IMR-90 (cell line): ENCODE results near the gene DPP8. TPM values are rescaled to one million over a fixed set of nuclear protein-coding genes. Genes with fewer than 3 reads are reported as not detected.

Experiments
- ATAC-seq: fragments of 200-7000 bp; cut with Tn5 transposase; 2 replicates; pipeline ENCODE4 v1.9.1; 2020; ENCODE audit warnings: low read depth, mild to moderate bottlenecking, moderate library complexity
- BruUV-seq: library from RNA; stranded (reverse); fragments of 400-500 nt; replicated peaks from 2 replicates; lab custom pipeline; 2021; lab: Mats Ljungman, UMichigan
- CTCF ChIA-PET: fragments of 300-600 bp; formaldehyde crosslinking; extraction: SDS; loops from one replicate; lab custom pipeline; 2021; ENCODE audit warnings: antibody characterized with exemption; lab: Yijun Ruan, JAX
- POLR2A ChIA-PET: fragments of 300-600 bp; sonication (Branson Sonifier 250); formaldehyde crosslinking; loops from one replicate; lab custom pipeline; 2022; ENCODE audit warnings: antibody characterized with exemption; ENCODE audit not compliant: unreplicated experiment; lab: Charles Lee
- DNase-seq: peaks from one replicate; pipeline ENCODE4 v3.0.0; 2013
- H2AFZ ChIP-seq: replicated peaks from 2 replicates; pipeline ENCODE3; 2013; ENCODE audit warnings: low read length, mild to moderate bottlenecking; ENCODE audit not compliant: poor library complexity
- H2AK5ac ChIP-seq: 2 replicates; pipeline ENCODE4 v1.6.1; 2013; ENCODE audit warnings: low read depth, low read length, inconsistent platforms
- H2AK9ac ChIP-seq: replicated peaks from 2 replicates; pipeline ENCODE3; 2013; ENCODE audit warnings: mild to moderate bottlenecking, low read depth, low read length, moderate library complexity; ENCODE audit not compliant: poor library complexity
- H2BK120ac ChIP-seq: 2 replicates; pipeline ENCODE4 v1.6.1; 2013; ENCODE audit warnings: low read depth, low read length, inconsistent platforms
- H2BK15ac ChIP-seq: 3 replicates; pipeline ENCODE4 v1.6.1; 2013; ENCODE audit warnings: low read depth, low read length, inconsistent platforms
- H2BK20ac ChIP-seq: 2 replicates; pipeline ENCODE4 v1.6.1; 2013; ENCODE audit warnings: low read depth, mild to moderate bottlenecking, inconsistent platforms, low read length, moderate library complexity
- H2BK5ac ChIP-seq: 2 replicates; pipeline ENCODE4 v1.6.1; 2013; ENCODE audit warnings: mild to moderate bottlenecking, low read depth, low read length, inconsistent platforms; ENCODE audit not compliant: poor library complexity, severe bottlenecking
- H3K14ac ChIP-seq: replicated peaks from 2 replicates; pipeline ENCODE4 v1.6.1; 2013; ENCODE audit warnings: low read depth, low read length, inconsistent platforms
- H3K18ac ChIP-seq: 2 replicates; pipeline ENCODE4 v1.6.1; 2013; ENCODE audit warnings: low read depth, low read length, control low read depth
- H3K23ac ChIP-seq: 2 replicates; pipeline ENCODE4 v1.6.1; 2013; ENCODE audit warnings: low read depth, low read length, inconsistent platforms
- H3K27ac ChIP-seq: 2 replicates; pipeline ENCODE4 v1.5.1; 2013; ENCODE audit warnings: mild to moderate bottlenecking, control low read depth, low read length; ENCODE audit not compliant: insufficient read depth
- H3K27me3 ChIP-seq: 2 replicates; pipeline ENCODE4 v1.6.1; 2013; ENCODE audit warnings: low read length; ENCODE audit not compliant: control insufficient read depth, insufficient read depth
- H3K36me3 ChIP-seq: 2 replicates; pipeline ENCODE4 v1.6.1; 2013; ENCODE audit warnings: low read length, mixed read lengths; ENCODE audit not compliant: control insufficient read depth, insufficient read depth
- H3K4ac ChIP-seq: 2 replicates; pipeline ENCODE4 v1.6.1; 2013; ENCODE audit warnings: low read depth, low read length, inconsistent platforms
- H3K4me1 ChIP-seq: 2 replicates; pipeline ENCODE4 v1.6.1; 2013; ENCODE audit warnings: low read length, mixed read lengths; ENCODE audit not compliant: control insufficient read depth, insufficient read depth
- H3K4me2 ChIP-seq: 2 replicates; pipeline ENCODE4 v1.6.1; 2013; ENCODE audit warnings: low read depth, mild to moderate bottlenecking, control low read depth, low read length, moderate library complexity
- H3K4me3 ChIP-seq: 2 replicates; pipeline ENCODE4 v1.5.1; 2013; ENCODE audit warnings: low read depth, mild to moderate bottlenecking, control low read depth, low read length, moderate library complexity; ENCODE audit not compliant: insufficient read depth
- H3K56ac ChIP-seq: 2 replicates; pipeline ENCODE4 v1.6.1; 2013; ENCODE audit warnings: low read length, inconsistent platforms; ENCODE audit not compliant: insufficient read depth; ENCODE audit errors: extremely low read depth
- H3K79me1 ChIP-seq, 2 experiments: 2 replicates each; pipeline ENCODE4 v1.6.1; 2013; ENCODE audit warnings: low read length in 2 of 2, inconsistent platforms in 1 of 2, low read depth in 1 of 2
- H3K9ac ChIP-seq: 2 replicates; pipeline ENCODE4 v1.6.1; 2013; ENCODE audit warnings: low read depth, low read length, control low read depth
- H3K9me1 ChIP-seq: 2 replicates; pipeline ENCODE4 v1.6.1; 2013; ENCODE audit warnings: low read length, inconsistent platforms; ENCODE audit not compliant: insufficient read depth
- H3K9me3 ChIP-seq: 2 replicates; pipeline ENCODE4 v1.6.1; 2013; ENCODE audit warnings: low read length; ENCODE audit not compliant: control insufficient read depth, insufficient read depth
- H4K20me1 ChIP-seq: 2 replicates; pipeline ENCODE4 v1.6.1; 2013; ENCODE audit warnings: low read length, inconsistent platforms; ENCODE audit not compliant: insufficient read depth
- H4K5ac ChIP-seq: 2 replicates; pipeline ENCODE4 v1.6.1; 2013; ENCODE audit warnings: mild to moderate bottlenecking, low read depth, low read length, control low read depth
- H4K8ac ChIP-seq, 2 experiments: 2 replicates each; pipeline ENCODE4 v1.6.1; 2013; ENCODE audit warnings: low read depth in 2 of 2, low read length in 2 of 2, control low read depth in 1 of 2, inconsistent platforms in 1 of 2
- H4K91ac ChIP-seq: 2 replicates; pipeline ENCODE4 v1.6.1; 2013; ENCODE audit warnings: low read depth, low read length, inconsistent platforms; ENCODE audit not compliant: insufficient read depth
- BHLHE40 ChIP-seq: fragments of 150-350 bp; IDR thresholded peaks from 2 replicates; pipeline ENCODE4 v1.6.1; 2016; ENCODE audit warnings: mild to moderate bottlenecking, low read depth, low read length
- CEBPB ChIP-seq: IDR thresholded peaks from 2 replicates; pipeline ENCODE4 v1.6.1; 2012; ENCODE audit warnings: low read depth, low read length, improper control_type of control experiment
- CHD1 ChIP-seq: IDR thresholded peaks from 2 replicates; pipeline ENCODE4 v1.6.1; 2012; ENCODE audit warnings: low read depth, low read length, improper control_type of control experiment
- CTCF ChIP-seq: conservative IDR thresholded peaks from 2 replicates; pipeline ENCODE4 v1.5.1; 2012; ENCODE audit warnings: mild to moderate bottlenecking, low read depth, low read length, improper control_type of control experiment
- FOS ChIP-seq: fragments of 150-350 bp; IDR thresholded peaks from 2 replicates; pipeline ENCODE4 v1.6.1; 2016; ENCODE audit warnings: low read depth, low read length
- POLR2A ChIP-seq: IDR thresholded peaks from 2 replicates; pipeline ENCODE4 v1.6.1; 2012; ENCODE audit warnings: mild to moderate bottlenecking, low read depth, low read length
- RAD21 ChIP-seq: IDR thresholded peaks from 2 replicates; pipeline ENCODE4 v1.6.1; 2012; ENCODE audit warnings: low read length, improper control_type of control experiment
- RCOR1 ChIP-seq: IDR thresholded peaks from 2 replicates; pipeline ENCODE4 v1.6.1; 2012; ENCODE audit warnings: mild to moderate bottlenecking, low read length, improper control_type of control experiment; ENCODE audit not compliant: insufficient replicate concordance
- RFX5 ChIP-seq: IDR thresholded peaks from 2 replicates; pipeline ENCODE4 v1.8.0; 2012; ENCODE audit warnings: low read depth, mild to moderate bottlenecking, low read length, moderate library complexity
- SMC3 ChIP-seq: fragments of 150-350 bp; IDR thresholded peaks from 2 replicates; pipeline ENCODE4 v1.6.1; 2016; ENCODE audit warnings: low read depth, mild to moderate bottlenecking, antibody characterized with exemption, low read length, moderate library complexity
- WGBS, 2 experiments: methylation state at CpG; one replicate each; pipeline versions ENCODE4 v1.1.5 to v1.1.7; 2013; ENCODE audit warnings: missing lambda C conversion rate in 2 of 2; ENCODE audit not compliant: insufficient read length in 1 of 2; ENCODE audit errors: extremely low coverage in 2 of 2; 5-methylcytosine and 5-hydroxymethylcytosine counted together
- dilution Hi-C: fragments of 300-500 bp; cut with HindIII; formaldehyde crosslinking; loops from one replicate; pipeline ENCODE4 v1.14.3; 2018; ENCODE audit warnings: low sequenced_read_pairs; ENCODE audit not compliant: unreplicated experiment
- in situ Hi-C: fragments of 300-500 bp; cut with MboI; formaldehyde crosslinking; loops from 3 replicates; pipeline ENCODE4 v1.14.3; 2019; ENCODE audit warnings: low sequenced_read_pairs, inconsistent platforms, mixed read lengths
- intact Hi-C: fragments of 100-400 bp; cut with micrococcal nuclease; formaldehyde crosslinking; loops from 2 replicates; pipeline ENCODE4 v1.10.0; 2022
- polyA plus RNA-seq, 3 experiments: library from polyadenylated mRNA; depleted of rRNA; stranded (reverse); fragments of >200 nt; gene quantifications; 2 replicates each; pipeline ENCODE4 v1.2.3, GENCODE V29; 2012; ENCODE audit warnings: low replicate concordance in 1 of 3
- total RNA-seq: library from RNA; depleted of rRNA; stranded (reverse); fragments of >200 nt; gene quantifications from 2 replicates; pipeline ENCODE4 v1.2.3, GENCODE V29; 2012

DPP8 gene
- total and polyA plus RNA-seq, 2 of the 4 experiments (the other 2 are of a cell fraction) = 10.7 to 29.4 TPM

DNA sequence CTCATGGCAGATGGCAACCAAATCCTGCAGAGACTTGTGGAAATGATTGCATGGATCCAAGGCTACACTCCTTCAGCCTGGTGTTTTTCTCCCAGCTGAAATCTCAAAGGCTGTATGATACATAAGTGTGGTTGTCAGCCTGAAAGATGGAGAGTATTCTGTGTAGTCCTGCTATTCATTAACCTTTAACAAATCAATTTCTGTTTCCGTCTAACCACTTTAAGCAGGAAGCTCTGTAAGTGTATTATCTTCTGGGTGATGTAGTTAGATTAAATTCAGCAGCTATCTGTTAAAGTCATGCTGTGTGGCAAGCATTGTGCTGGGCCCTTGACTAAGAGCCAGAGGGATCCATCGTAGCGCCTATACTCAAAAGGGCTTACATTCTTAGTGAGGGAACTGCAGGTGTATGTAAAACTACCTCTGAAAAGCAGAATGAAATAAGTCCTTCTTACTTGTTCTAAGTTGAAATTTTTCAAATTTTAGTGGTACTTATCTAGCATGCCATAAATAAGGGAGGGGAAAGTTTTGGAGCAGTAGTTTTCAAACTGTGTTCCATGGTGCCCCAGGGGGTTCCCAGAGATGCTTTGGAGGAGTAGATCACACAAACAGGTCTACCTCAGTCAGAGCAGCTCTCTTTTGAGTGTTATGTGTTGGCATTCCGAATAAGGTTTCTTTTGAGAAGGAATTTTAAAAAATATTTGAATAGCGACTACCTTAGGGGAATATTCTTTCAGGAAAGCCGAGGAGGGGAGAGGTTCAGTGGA, 41.7 kb upstream of the DPP8 start (continued):
- no peak for TF ChIP-seq CEBPB

DNA sequence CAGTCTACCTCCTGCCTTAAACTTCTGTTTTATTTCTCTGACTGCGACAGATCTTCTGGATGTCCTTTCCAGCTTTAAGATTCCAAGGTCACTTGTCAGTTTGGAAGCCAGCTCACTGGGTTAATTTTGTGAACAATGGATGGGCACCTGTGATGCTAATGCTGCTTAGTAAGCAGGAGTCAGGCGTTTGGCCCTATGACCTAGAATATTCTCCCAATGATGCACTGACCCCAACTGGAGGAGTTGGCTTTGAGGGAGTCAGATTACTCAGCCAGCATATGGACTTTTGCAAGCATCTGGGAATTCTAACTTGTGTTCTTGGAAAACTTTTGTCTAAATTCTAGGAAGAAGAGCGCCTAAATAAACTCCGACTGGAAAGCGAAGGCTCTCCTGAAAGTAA, 40.8 kb upstream of the DPP8 start:
- no peak overlapping the region for H4K5ac ChIP-seq
- no peak overlapping the region for H2BK5ac ChIP-seq
- H4K91ac ChIP-seq = no peak overlapping the region
- peaks cover 20% of the 10 kb centered on the region for H3K36me3 ChIP-seq
- intact Hi-C loops = no loop called here
- no peak overlapping the region for H2BK120ac ChIP-seq
- H4K8ac ChIP-seq = no peak overlapping the region
- POLR2A ChIA-PET = no interaction called here
- no peak overlapping the region for H3K23ac ChIP-seq
- H3K79me1 ChIP-seq = peaks cover 31 to 55% of the 10 kb centered on the region in 2 experiments
- CTCF ChIA-PET = interaction anchor here (0.6 kb wide), 1 partner anchor 29 kb away, joined by 3 read pairs; no protein-coding TSS in a partner anchor
- no peak overlapping the region for H3K4me2 ChIP-seq
- H3K4me3 ChIP-seq = no peak overlapping the region
- H3K9ac ChIP-seq = no peak overlapping the region
- ATAC-seq (peak; percentile 90), DNase-seq (peak; percentile 86)
- no peak overlapping the region for H3K4ac ChIP-seq
- peaks cover 5% of the 10 kb centered on the region; the same call in 1 of the 2 replicates for H4K20me1 ChIP-seq
- H3K56ac ChIP-seq = no peak overlapping the region
- in situ Hi-C loops = no loop called here
- peaks cover 10% of the 10 kb centered on the region; the same call in 1 of the 2 replicates for H3K9me1 ChIP-seq
- no peak overlapping the region for H3K14ac ChIP-seq
- peaks cover 4% of the 10 kb centered on the region for H3K4me1 ChIP-seq
- no peak overlapping the region for H3K18ac ChIP-seq
- H2BK20ac ChIP-seq = no peak overlapping the region
- H3K27me3 ChIP-seq = no peaks in the 10 kb centered on the region
- 96% methylated on average over 3 of the region's 5 CpGs; no CpG with 5 or more reads in 1 of the 2 experiments for WGBS, 2 experiments
- H3K27ac ChIP-seq = no peak overlapping the region
- H2AFZ ChIP-seq = no peak overlapping the region
- TF ChIP-seq RFX5 (no peak), FOS (no peak), SMC3 (no peak), POLR2A (no peak), CHD1 (no peak), BHLHE40 (peak; percentile 62), CTCF (0 out of 2 replicates have a peak, but pooled peaks have one; percentile 9), RCOR1 (peak; percentile 81), CEBPB (peak; percentile 13; the same call in 1 of the 2 replicates), RAD21 (0 out of 2 replicates have a peak, but pooled peaks have one; percentile 7)
- H2AK5ac ChIP-seq = no peak overlapping the region
- H2BK15ac ChIP-seq = no peak overlapping the region
- no TSS peak for BruUV-seq
- H3K9me3 ChIP-seq = no peaks in the 10 kb centered on the region
- no peak overlapping the region for H2AK9ac ChIP-seq
- dilution Hi-C loops = no loop called here
